SJSA1 (cell line): Measurements from ENCODE around the gene PAOX. TPM values are rescaled to one million over a fixed set of nuclear protein-coding genes. Genes with fewer than 3 reads are reported as not detected.

Experiments
- DNase-seq, 2 experiments: peaks; one replicate each; pipeline ENCODE4 v3.0.0-alpha.2; 2015 to 2020; ENCODE audit warnings: low spot score in 2 of 2, low read depth in 1 of 2
- H3K27ac ChIP-seq: fragments of 250-450 bp; sonication (Bioruptor Pico); 2 replicates; pipeline ENCODE4 v1.5.1; 2020; ENCODE audit warnings: mild to moderate bottlenecking, moderate library complexity
- H3K27me3 ChIP-seq: fragments of 250-450 bp; sonication (Bioruptor Pico); replicated peaks from 2 replicates; pipeline ENCODE4 v1.5.1; 2020; ENCODE audit warnings: mild to moderate bottlenecking, moderate library complexity
- H3K36me3 ChIP-seq: fragments of 250-450 bp; sonication (Bioruptor Pico); 2 replicates; pipeline ENCODE4 v1.5.1; 2020; ENCODE audit warnings: mild to moderate bottlenecking
- H3K4me1 ChIP-seq: fragments of 250-450 bp; sonication (Bioruptor Pico); replicated peaks from 2 replicates; pipeline ENCODE4 v1.6.1; 2021; ENCODE audit warnings: mild to moderate bottlenecking
- H3K4me3 ChIP-seq: fragments of 250-450 bp; sonication (Bioruptor Pico); 2 replicates; pipeline ENCODE4 v1.5.1; 2020; ENCODE audit warnings: mild to moderate bottlenecking
- H3K9me3 ChIP-seq: fragments of 250-450 bp; sonication (Bioruptor Pico); replicated peaks from 2 replicates; pipeline ENCODE4 v1.5.1; 2020; ENCODE audit warnings: mild to moderate bottlenecking
- total RNA-seq: library from RNA; depleted of rRNA; stranded (reverse); fragments of >200 nt; shearing (Covaris generic); gene quantifications from 2 replicates; pipeline ENCODE4 v1.2.3, GENCODE V29; 2014

The PAOX gene
- total RNA-seq, 1 experiment from 2014 or later, result 8.7 TPM

DNA sequence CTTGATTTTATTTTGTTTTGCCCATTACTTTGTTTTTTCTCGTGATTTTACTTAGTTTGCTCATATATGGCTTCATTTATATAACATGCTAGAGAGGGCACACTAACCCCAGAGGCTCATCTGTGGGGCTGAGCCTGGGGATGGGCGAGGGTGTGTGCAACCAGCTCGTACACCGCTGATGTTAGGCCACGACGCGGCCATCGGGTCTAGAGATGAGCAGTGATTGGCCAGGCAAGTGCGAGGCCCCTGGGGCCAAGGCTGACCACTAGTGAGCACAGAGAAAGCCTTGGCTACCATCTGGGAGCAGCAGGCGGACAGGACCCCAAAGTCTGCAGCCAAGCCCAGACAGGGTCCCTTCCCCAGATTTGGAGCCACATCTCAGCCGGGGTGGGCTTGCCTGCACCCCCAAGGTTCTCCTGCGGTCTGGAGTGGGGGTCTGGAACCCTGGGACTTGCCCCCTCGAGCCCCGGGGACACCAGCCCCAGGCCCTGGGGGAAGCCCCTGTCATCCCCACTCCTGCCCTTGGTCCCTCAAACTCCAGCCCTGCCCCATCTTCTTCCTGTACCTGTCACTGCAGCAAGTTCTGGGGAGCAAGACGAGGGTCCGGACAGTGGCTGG is 25.0 kb upstream of the PAOX start:
- DNase-seq, result no peak
- Histone ChIP-seq H3K4me3 (no peak overlapping the region), H3K4me1 (peaks cover 10% of the 10 kb centered on the region), H3K36me3 (no peaks in the 10 kb centered on the region), H3K9me3 (no peaks in the 10 kb centered on the region), H3K27ac (no peak overlapping the region), H3K27me3 (0 out of 2 replicates have a peak, but pooled peaks cover 5% of the 10 kb centered on the region)

DNA sequence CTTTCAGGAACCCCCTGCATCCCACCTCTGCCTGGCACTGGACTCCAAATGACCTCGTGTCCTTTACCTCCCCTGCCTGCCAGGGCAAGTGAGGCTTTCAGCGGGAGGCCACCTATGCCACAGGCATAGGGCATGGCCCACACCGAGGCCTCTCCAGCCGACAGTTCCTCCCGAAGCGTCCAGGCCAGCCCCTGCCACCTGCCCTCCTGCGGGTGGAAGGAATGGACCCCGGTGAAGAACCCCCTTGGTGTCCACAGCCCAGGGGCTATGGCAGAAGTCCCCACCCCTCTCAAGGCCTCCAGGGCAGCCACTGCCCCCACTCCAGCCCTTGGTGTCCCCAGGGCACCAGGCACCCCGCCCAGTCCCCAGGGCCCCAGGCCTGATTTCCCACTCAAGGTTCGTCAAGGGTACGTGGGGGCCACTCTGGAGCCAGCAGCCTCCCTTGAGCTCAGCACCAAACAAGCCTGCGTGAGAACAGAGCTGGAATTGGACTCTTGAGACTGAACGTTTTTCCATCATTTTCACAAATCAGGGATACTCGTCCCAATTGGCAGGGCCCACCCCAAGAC is 24.3 kb upstream of the PAOX start:
- no peaks in the 10 kb centered on the region for H3K36me3 ChIP-seq
- H3K4me3 ChIP-seq, result no peak overlapping the region
- no peak for DNase-seq
- peaks cover 10% of the 10 kb centered on the region for H3K4me1 ChIP-seq
- no peaks in the 10 kb centered on the region for H3K9me3 ChIP-seq
- H3K27me3 ChIP-seq, result 0 out of 2 replicates have a peak, but pooled peaks cover 5% of the 10 kb centered on the region
- H3K27ac ChIP-seq, result no peak overlapping the region

DNA sequence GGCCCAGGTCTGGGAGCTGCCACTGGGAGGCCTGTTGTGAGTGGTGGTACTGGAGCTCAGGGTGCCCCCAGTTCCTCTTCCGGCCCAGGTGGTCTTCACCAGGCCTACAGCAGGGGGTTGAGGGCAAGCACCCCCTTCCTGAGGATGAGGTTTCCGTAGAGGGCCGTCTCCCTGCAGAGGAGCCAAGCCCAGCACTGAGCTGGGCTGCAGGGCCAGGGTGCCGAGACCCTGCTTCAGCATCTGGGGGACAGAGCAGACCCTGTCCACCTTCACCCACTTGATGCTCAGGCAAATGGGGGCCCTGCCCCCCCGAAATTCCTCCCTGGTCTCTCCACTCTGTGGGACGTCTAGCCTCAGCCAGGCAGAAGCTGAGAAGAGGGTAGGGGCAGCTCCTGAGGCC is 23.8 kb upstream of the PAOX start:
- no peak overlapping the region for H3K27ac ChIP-seq
- H3K27me3 ChIP-seq, result 0 out of 2 replicates have a peak, but pooled peaks cover 5% of the 10 kb centered on the region
- H3K4me1 ChIP-seq, result peaks cover 10% of the 10 kb centered on the region
- H3K4me3 ChIP-seq, result no peak overlapping the region
- H3K36me3 ChIP-seq, result no peaks in the 10 kb centered on the region
- DNase-seq, result no peak
- H3K9me3 ChIP-seq, result no peaks in the 10 kb centered on the region

DNA sequence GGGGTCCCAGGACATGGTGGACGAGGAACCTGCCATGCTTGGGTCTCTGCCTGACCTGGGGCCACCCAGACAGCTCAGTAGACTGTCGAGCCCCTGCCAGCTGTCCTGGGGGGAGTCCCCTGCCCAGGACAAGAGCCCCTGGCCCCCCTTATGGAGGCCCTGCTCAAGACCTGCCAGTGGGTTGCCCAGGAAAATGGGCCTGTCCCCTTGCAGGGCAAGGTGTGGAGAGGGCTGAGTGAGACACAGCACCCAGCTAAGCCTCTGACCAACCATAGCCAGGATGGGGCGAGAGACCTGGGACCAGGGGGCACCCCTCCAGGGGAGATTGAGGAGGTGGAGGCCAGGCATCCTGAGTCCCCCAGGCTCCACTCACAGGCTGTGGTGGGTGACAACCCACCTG is 23.1 kb upstream of the PAOX start:
- H3K4me1 ChIP-seq, result peaks cover 10% of the 10 kb centered on the region
- H3K36me3 ChIP-seq, result no peaks in the 10 kb centered on the region
- no peaks in the 10 kb centered on the region for H3K9me3 ChIP-seq
- H3K27ac ChIP-seq, result no peak overlapping the region
- H3K27me3 ChIP-seq, result 0 out of 2 replicates have a peak, but pooled peaks cover 4% of the 10 kb centered on the region
- no peak overlapping the region for H3K4me3 ChIP-seq
- no peak for DNase-seq

DNA sequence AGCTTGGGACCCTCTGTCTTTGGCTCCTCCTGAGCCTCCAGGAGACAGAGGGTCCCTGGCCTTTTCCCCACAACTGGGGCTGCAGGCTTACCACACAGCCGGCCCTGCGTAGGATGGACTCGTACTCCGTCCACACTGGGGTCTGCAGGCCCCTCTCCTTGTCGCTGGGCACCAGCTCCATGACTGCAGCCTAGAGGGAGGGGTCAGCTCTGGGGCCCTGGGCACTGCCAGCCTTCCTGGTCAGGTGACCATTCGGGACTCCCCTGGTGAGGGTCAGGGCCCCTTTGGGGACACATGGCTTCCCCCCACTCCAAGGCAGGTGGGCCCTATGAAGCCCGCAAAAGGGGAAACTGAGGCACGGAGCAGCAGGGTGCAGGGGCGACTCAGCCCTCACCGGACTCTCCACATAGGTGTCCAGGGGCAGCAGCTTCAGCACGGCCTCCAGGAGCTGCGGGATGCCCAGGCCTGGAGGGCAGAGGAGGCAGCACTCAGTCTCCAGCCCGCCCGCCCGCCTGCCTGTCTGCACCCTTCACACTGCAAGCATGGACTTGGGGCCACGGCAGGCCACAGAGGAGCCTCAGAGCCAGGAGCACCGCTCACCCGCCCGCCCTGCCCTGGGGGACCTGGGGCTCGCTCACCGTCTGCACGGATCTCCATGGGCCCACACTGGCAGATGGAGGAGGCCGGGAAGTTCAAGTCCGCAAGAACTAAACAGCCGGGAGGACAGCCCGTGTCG is 22.3 kb upstream of the PAOX start:
- H3K4me3 ChIP-seq, result peak overlapping the region; percentile 41
- H3K27me3 ChIP-seq, result 0 out of 2 replicates have a peak, but pooled peaks cover 2% of the 10 kb centered on the region
- peaks cover 10% of the 10 kb centered on the region for H3K4me1 ChIP-seq
- no peak overlapping the region for H3K27ac ChIP-seq
- no peak for DNase-seq
- H3K36me3 ChIP-seq, result peaks cover under 1% of the 10 kb centered on the region; the same call in 1 of the 2 replicates
- H3K9me3 ChIP-seq, result no peaks in the 10 kb centered on the region

DNA sequence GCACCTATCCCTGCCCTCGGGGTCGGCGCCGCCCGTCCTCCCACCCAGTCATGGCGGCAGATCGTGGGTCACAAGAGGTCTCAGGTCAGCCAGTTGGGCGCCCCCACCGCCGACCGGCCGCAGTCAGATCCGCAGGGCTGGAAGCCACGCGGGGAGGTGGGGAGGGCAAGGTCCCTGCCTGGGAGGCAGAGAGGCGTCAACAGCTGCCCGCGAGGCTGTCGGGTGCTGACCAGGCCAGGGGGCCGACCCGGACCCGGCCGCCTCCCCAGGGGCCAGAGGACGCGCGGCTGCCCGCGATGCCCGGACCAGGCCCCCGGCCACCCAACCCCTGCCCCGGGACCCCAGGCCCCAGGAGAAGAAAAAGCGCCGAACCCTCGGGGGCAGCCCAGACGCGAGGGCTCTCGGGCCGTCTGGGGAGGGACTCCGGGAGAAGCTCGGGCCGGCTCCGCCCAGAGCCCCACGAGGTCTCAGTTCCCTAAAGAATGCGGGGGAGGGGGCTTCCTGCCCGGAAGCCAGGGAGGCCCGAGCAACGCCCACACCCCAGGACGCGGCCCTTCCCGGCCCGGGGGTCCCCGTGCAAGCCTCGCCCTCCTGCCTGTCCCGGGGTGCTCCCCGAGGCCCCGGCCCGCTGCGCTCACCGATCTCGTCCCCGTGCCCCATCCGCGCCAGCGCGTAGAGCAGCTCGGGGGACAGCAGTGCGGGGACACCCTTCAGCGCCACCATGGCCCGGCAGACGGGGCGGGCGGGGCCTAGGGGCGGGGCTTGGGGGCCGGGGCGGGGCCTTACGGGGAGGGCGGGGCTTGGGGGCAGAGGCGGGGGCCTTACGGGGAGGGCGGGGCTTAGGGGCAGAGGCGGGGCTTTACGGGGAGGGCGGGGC is 21.5 kb upstream of the PAOX start, which contains the start of gene FUOM:
Gene FUOM (minus strand): TSS at position 735 of the 877 bp plus-strand sequence. CDS start 12 bp downstream, at position 723.
- Histone ChIP-seq H3K27ac (no peak within 1 kb of the TSS), H3K27me3 (0 out of 2 replicates have a peak, but pooled peaks cover 2% of the 10 kb centered on the region), H3K4me3 (peak within 1 kb of the TSS; percentile 41), H3K9me3 (no peaks in the 10 kb centered on the region), H3K36me3 (peaks cover 5% of the 10 kb centered on the region), H3K4me1 (peaks cover 10% of the 10 kb centered on the region)
- DNase-seq, result no peak

DNA sequence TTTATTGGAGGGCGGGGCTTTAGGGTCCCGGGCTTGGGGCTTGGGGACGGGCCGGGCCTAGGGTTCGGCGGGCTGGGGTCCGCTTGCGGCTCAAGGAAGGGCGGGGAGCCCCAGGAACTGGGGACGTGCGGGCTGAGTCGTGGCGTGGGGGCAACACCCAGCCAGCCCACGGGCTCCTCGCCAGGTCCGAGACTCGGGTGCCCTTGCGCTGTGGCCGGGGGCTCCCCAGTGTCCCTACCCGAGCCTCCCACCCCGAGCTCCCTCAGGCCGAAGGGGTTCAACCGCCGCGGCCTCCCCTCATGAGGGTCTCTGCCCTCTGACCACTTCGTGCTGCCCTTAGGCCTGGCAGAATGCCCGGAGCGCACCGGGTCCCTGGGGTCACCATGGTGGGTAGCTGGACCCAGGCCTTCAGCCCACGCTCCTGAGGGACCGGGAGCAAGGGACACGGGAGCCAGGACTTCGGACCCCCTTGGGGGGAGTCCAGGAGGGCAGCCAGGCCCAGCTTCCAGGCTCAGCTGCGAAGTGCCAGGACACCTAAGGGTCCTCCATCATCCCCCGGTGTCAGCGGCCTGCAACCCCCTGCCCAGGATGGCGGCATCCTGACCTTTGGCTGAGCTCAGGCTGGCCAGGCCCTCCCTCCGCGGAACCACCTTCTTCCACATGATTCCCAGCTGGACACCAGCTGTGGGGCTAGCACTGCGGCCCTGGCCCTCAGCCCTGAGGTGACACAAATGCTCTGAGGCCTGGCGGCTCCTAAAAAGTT is 20.7 kb upstream of the PAOX start:
- no peak for DNase-seq
- 0 out of 2 replicates have a peak, but pooled peaks cover 2% of the 10 kb centered on the region for H3K27me3 ChIP-seq
- H3K27ac ChIP-seq, result no peak overlapping the region
- H3K36me3 ChIP-seq, result peaks cover 13% of the 10 kb centered on the region
- peaks cover 10% of the 10 kb centered on the region for H3K4me1 ChIP-seq
- no peak overlapping the region for H3K4me3 ChIP-seq
- no peaks in the 10 kb centered on the region for H3K9me3 ChIP-seq

DNA sequence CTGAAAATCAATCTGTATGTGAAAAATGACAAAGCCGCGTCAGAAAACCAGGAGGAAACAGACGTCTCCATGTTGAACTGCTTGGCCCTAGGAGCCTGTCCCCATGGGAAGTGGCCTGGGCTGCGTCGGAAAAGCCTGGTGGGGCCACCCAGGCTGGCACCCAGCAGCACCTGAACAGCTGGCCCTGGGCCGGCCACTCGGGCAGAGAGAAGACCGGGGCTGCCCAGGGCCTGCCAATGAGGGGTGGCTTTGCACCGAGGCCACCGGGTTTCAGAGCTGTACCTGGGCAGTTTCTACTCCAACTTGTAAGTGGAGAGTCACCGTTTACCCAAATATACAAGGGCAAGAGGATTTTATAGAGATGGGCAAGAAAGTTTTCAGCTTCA is 20.1 kb upstream of the PAOX start:
- H3K9me3 ChIP-seq, result no peaks in the 10 kb centered on the region
- 0 out of 2 replicates have a peak, but pooled peaks cover 2% of the 10 kb centered on the region for H3K27me3 ChIP-seq
- H3K27ac ChIP-seq, result no peak overlapping the region
- peaks cover 10% of the 10 kb centered on the region for H3K4me1 ChIP-seq
- no peak overlapping the region for H3K4me3 ChIP-seq
- no peak for DNase-seq
- peaks cover 16% of the 10 kb centered on the region for H3K36me3 ChIP-seq

DNA sequence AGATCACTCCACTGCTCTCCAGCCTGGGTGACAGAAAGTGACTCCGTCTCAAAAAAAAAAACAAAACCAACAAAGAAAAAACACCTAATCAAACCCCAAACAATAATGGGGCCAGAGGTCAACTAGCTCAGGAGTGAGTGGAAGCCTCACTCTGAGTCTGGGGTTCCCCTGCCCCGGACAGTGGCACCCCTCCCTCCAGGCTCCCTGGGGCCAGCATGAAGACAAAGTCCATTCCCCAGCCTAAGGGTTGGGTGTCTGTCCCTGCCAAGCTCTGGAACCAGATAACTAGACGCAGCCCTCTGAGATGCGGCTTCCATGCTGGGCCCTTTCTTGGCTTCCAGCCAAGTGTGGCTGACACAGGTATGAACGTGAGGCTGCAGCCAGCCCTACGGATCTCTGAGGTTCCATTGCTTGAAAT is 19.5 kb upstream of the PAOX start:
- Histone ChIP-seq H3K9me3 (no peaks in the 10 kb centered on the region), H3K36me3 (peaks cover 19% of the 10 kb centered on the region), H3K4me1 (peaks cover 10% of the 10 kb centered on the region), H3K4me3 (no peak overlapping the region), H3K27me3 (0 out of 2 replicates have a peak, but pooled peaks cover 2% of the 10 kb centered on the region), H3K27ac (no peak overlapping the region)
- no peak for DNase-seq

DNA sequence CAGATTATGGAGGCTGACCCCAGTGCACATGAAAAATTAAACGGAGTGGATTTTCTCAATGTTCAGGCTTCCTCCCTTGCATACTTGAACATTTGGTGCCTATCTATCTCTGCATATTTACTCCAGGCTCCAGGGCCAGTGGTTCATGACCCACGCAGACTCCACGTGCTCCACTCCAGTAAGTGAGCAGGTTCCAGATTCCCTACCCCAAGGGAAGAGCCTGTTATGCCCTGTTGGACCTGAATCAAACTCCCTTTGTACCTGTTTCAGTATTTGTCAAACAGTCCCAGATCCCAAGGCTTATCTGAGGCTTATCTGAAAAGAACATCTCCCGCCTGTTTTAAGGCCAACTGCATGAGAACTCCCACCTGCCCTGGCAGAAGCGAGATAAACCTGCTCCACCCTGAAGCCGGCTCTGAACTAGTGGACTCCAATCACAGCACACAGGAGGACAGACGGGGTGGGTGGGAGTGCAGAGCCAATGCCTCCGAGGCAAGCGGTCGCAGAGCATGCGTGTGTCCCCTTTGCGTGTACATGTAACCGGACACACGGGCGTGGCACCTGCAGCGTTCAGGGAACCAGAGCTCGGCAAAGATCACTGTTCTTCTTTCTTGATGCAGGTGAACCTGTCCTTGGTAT is 19.0 kb upstream of the PAOX start:
- DNase-seq, result peak in 1 of 2 experiments; percentile 41
- Histone ChIP-seq H3K36me3 (peaks cover 24% of the 10 kb centered on the region), H3K27me3 (0 out of 2 replicates have a peak, but pooled peaks cover 2% of the 10 kb centered on the region), H3K9me3 (no peaks in the 10 kb centered on the region), H3K4me1 (peaks cover 10% of the 10 kb centered on the region), H3K4me3 (no peak overlapping the region), H3K27ac (no peak overlapping the region)

DNA sequence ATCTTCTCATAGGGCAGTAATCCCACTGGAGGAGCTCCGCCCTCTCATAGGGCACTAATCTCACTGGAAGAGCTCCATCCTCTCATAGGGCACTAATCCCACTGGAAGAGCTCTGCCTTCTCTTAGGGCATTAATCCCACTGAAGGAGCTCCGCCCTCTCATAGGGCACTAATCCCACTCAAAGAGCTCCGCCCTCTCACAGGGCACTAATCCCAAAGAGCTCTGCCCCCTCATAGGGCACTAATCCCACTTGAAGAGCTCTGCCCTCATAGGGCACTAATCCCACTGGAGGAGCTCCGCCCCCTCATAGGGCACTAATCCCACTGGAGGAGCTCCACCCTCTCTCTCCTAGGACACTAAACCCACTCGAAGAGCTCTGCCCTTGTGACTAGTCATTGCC is 17.8 kb upstream of the PAOX start:
- Histone ChIP-seq H3K9me3 (no peaks in the 10 kb centered on the region), H3K4me1 (peaks cover 10% of the 10 kb centered on the region), H3K27me3 (0 out of 2 replicates have a peak, but pooled peaks cover 2% of the 10 kb centered on the region), H3K36me3 (peaks cover 36% of the 10 kb centered on the region), H3K4me3 (no peak overlapping the region), H3K27ac (no peak overlapping the region)
- DNase-seq, result no peak

DNA sequence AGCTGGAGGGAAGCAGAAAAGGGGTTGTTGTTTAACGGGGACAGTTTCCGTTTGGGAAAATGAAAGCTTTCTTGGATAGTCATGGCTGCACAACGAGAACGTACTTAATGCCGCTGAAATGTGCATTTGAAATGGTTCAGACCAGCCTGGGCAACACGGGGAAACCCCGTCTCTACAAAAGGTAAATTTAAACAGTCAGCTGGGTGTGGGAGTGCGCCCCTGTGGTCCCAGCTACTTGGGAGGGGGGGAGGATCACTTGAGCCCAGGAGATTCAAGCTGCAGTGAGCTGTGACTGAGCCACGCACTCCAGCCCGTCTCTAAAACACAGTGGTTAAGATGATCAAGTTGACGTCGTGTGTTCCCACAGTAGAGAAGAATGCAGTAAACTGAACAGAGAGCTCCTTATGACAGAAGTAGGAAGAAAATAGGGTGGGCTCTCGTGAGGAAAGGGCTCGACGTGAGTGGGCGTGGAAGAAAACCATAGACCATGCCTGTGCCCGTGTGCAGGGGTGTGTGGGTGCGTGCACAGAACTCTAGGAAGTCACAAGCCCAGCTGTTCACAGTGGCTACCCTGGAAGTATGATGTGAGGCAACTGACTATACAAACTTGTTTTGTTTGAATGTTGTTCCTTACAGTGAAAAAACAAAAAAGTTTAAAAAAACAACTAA is 17.2 kb upstream of the PAOX start:
- Histone ChIP-seq H3K27ac (no peak overlapping the region), H3K4me3 (no peak overlapping the region), H3K36me3 (peaks cover 40% of the 10 kb centered on the region), H3K4me1 (peaks cover 8% of the 10 kb centered on the region), H3K9me3 (no peaks in the 10 kb centered on the region), H3K27me3 (0 out of 2 replicates have a peak, but pooled peaks cover 2% of the 10 kb centered on the region)
- DNase-seq, result no peak
